ENCODE measurements around the gene TRPM1. TPM values are rescaled to one million over a fixed set of nuclear protein-coding genes. Genes with fewer than 3 reads are reported as not detected.

TRPM1 gene
- total RNA-seq, 2 experiments from 2014 or later, result not detected

GRCh38 chr15:31017311-31017710 lies 84.2 kb downstream of the TRPM1 start:
- H3K9me2 ChIP-seq (ENCODE audit: insufficient read depth, low read length), result no peaks in the 10 kb centered on the region
- no peak for DNase-seq (ENCODE audit: low spot score)
- peaks cover 17% of the 10 kb centered on the region for H3K4me1 ChIP-seq (ENCODE audit: insufficient read depth, low read length, poor library complexity, severe bottlenecking)
- intact Hi-C loops (cut with micrococcal nuclease; ENCODE audit: unreplicated experiment), result no loop called here
- no peaks in the 10 kb centered on the region for H4K20me1 ChIP-seq (ENCODE audit: insufficient read depth, low read length)
- ChIA-PET CTCF (ENCODE audit: unreplicated experiment) (no interaction called here), POLR2A (interaction anchor here (0.7 to 1.2 kb wide), 2 partner anchors 12 to 589 kb away, joined by 3 to 6 read pairs; no protein-coding TSS in a partner anchor)
- H3K4me2 ChIP-seq (ENCODE audit: low read length), result no peak overlapping the region
- no peaks in the 10 kb centered on the region for H3K79me2 ChIP-seq (ENCODE audit: insufficient read depth, low read depth, low read length)
- H3K27ac ChIP-seq (ENCODE audit: low read depth, low read length, poor library complexity, severe bottlenecking), result no peak overlapping the region
- no TSS peak for BruUV-seq (replicated peaks)
- H2AFZ ChIP-seq (ENCODE audit: low read length), result no peak overlapping the region
- no peak overlapping the region for H3K4me3 ChIP-seq (ENCODE audit: low read depth, low read length, poor library complexity, severe bottlenecking)
- no peak for TF ChIP-seq CTCF (conservative IDR thresholded peaks at IDR 0.05; ENCODE audit: low read length)
- no peak for TF ChIP-seq EZH2phosphoT487 (IDR thresholded peaks at IDR 0.05; ENCODE audit: borderline replicate concordance, low read depth, low read length)
- no peaks in the 10 kb centered on the region; the same call in 1 of the 2 replicates for H3K36me3 ChIP-seq (ENCODE audit: insufficient read depth, low read length)
- peaks cover 7% of the 10 kb centered on the region; the same call in 1 of the 2 replicates for H3K9me3 ChIP-seq (ENCODE audit: low read length)

- intact Hi-C loops (cut with micrococcal nuclease; ENCODE audit: unreplicated experiment), result no loop called here
Measured at GRCh38 chr15:31016446-31016915, 85.0 kb downstream of the TRPM1 start.

More at GRCh38 chr15:31016446-31016915, 85.0 kb downstream of the TRPM1 start:
- TF ChIP-seq EZH2phosphoT487 (IDR thresholded peaks at IDR 0.05; ENCODE audit: borderline replicate concordance, low read depth, low read length) (no peak), CTCF (conservative IDR thresholded peaks at IDR 0.05; ENCODE audit: low read length) (no peak)
- Histone ChIP-seq H3K36me3 (ENCODE audit: insufficient read depth, low read length) (no peaks in the 10 kb centered on the region; the same call in 1 of the 2 replicates), H3K4me2 (ENCODE audit: low read length) (no peak overlapping the region), H3K9me2 (ENCODE audit: insufficient read depth, low read length) (no peaks in the 10 kb centered on the region), H3K9me3 (ENCODE audit: low read length) (peaks cover 13% of the 10 kb centered on the region; the same call in 1 of the 2 replicates), H2AFZ (ENCODE audit: low read length) (no peak overlapping the region), H3K79me2 (ENCODE audit: insufficient read depth, low read depth, low read length) (no peaks in the 10 kb centered on the region), H3K4me1 (ENCODE audit: insufficient read depth, low read length, poor library complexity, severe bottlenecking) (peaks cover 17% of the 10 kb centered on the region), H4K20me1 (ENCODE audit: insufficient read depth, low read length) (no peaks in the 10 kb centered on the region), H3K27ac (ENCODE audit: low read depth, low read length, poor library complexity, severe bottlenecking) (no peak overlapping the region), H3K4me3 (ENCODE audit: low read depth, low read length, poor library complexity, severe bottlenecking) (no peak overlapping the region)
- no peak for DNase-seq (ENCODE audit: low spot score)
- ChIA-PET POLR2A (interaction anchor here (0.7 to 3.3 kb wide), 3 partner anchors 11 to 261 kb away, joined by 4 to 14 read pairs (median 6); no protein-coding TSS in a partner anchor), CTCF (ENCODE audit: unreplicated experiment) (no interaction called here)
- BruUV-seq (replicated peaks), result no TSS peak

Measured in OCI-LY7 (cell line).